ENCODE results near the gene ITPR2.
"Not testable (repeated sequence)": the region's sequence is repeated elsewhere in the genome, so short reads cannot be mapped to it uniquely, and the experiment has no call there.

The ITPR2 gene

GRCh38 chr12:26786865-26787514 lies 46.0 kb downstream of the ITPR2 start:
- no peak for DNase-seq (ENCODE audit: low read depth)

GRCh38 chr12:26786491-26786864 lies 46.5 kb downstream of the ITPR2 start:
- no peak for DNase-seq (ENCODE audit: low read depth)

GRCh38 chr12:26783816-26784379 lies 49.1 kb downstream of the ITPR2 start:
- DNase-seq (ENCODE audit: low read depth), result not testable (repeated sequence)

- DNase-seq (ENCODE audit: low read depth), result no peak
Observed at GRCh38 chr12:26783131-26783526, 49.9 kb downstream of the ITPR2 start.

GRCh38 chr12:26782372-26783130 lies 50.4 kb downstream of the ITPR2 start:
- DNase-seq (ENCODE audit: low read depth), result no peak

- not testable (repeated sequence) for DNase-seq (ENCODE audit: low read depth)
Observed at GRCh38 chr12:26780656-26781055, 52.3 kb downstream of the ITPR2 start.

- not testable (repeated sequence) for DNase-seq (ENCODE audit: low read depth)
Observed at GRCh38 chr12:26778173-26778775, 54.7 kb downstream of the ITPR2 start.

GRCh38 chr12:26777236-26777635 lies 55.8 kb downstream of the ITPR2 start:
- no peak for DNase-seq (ENCODE audit: low read depth)

- not testable (repeated sequence) for DNase-seq (ENCODE audit: low read depth)
Observed at GRCh38 chr12:26775991-26776390, 57.0 kb downstream of the ITPR2 start.

GRCh38 chr12:26773313-26774104 lies 59.5 kb downstream of the ITPR2 start:
- no peak for DNase-seq (ENCODE audit: low read depth)

GRCh38 chr12:26771861-26772260 lies 61.1 kb downstream of the ITPR2 start:
- DNase-seq (ENCODE audit: low read depth), result no peak

- DNase-seq (ENCODE audit: low read depth), result no peak
Observed at GRCh38 chr12:26770239-26771070, 62.5 kb downstream of the ITPR2 start.

- DNase-seq (ENCODE audit: low read depth), result no peak
Observed at GRCh38 chr12:26769611-26770010, 63.4 kb downstream of the ITPR2 start.

- DNase-seq (ENCODE audit: low read depth), result no peak
Observed at GRCh38 chr12:26768611-26769603, 64.1 kb downstream of the ITPR2 start.

GRCh38 chr12:26767865-26768264 lies 65.1 kb downstream of the ITPR2 start:
- no peak for DNase-seq (ENCODE audit: low read depth)

GRCh38 chr12:26767116-26767515 lies 65.9 kb downstream of the ITPR2 start:
- no peak for DNase-seq (ENCODE audit: low read depth)

GRCh38 chr12:26762186-26762585 lies 70.8 kb downstream of the ITPR2 start:
- DNase-seq (ENCODE audit: low read depth), result no peak

GRCh38 chr12:26761775-26762174 lies 71.2 kb downstream of the ITPR2 start:
- DNase-seq (ENCODE audit: low read depth), result no peak

GRCh38 chr12:26760657-26761293 lies 72.2 kb downstream of the ITPR2 start:
- DNase-seq (ENCODE audit: low read depth), result no peak
